B cell (primary cell): ENCODE measurements around the gene MYH10.

Experiments
- CTCF ChIP-seq: fragments of 200-600 bp; IDR thresholded peaks from one replicate; pipeline ENCODE4 v1.8.0; 2022; ENCODE audit warnings: antibody characterized with exemption, mild to moderate bottlenecking
- EZH2 ChIP-seq: IDR thresholded peaks from 2 replicates; pipeline ENCODE4 v1.6.1; 2012; ENCODE audit warnings: borderline replicate concordance, low read depth, mild to moderate bottlenecking, moderate library complexity, low read length; ENCODE audit not compliant: insufficient read depth, poor library complexity, severe bottlenecking

GRCh38 chr17:8614988-8615387, 15.5 kb downstream of the MYH10 start:
- TF ChIP-seq CTCF (no peak), EZH2 (no peak)
